Adrenal gland (tissue), 5 donors: ENCODE results near the gene PPP6R2.

Experiments
- CTCF ChIP-seq, 6 experiments: fragments of 450-650 bp in 4 of 6; fragments of 200-600 bp in 2 of 6; sonication (generic) in 1 of 6; IDR thresholded peaks; 1 replicate in 5 of 6; 2 replicates in 1 of 6; pipeline versions ENCODE4 v1.5.1 to v1.8.0; 2016 to 2021; ENCODE audit warnings: antibody characterized with exemption in 6 of 6, mild to moderate bottlenecking in 2 of 6, moderate library complexity in 1 of 6
- POLR2A ChIP-seq, 2 donors: fragments of 450-650 bp; IDR thresholded peaks; one replicate each; pipeline ENCODE4 v1.6.1; 2017; ENCODE audit warnings: antibody characterized with exemption in 2 of 2, mild to moderate bottlenecking in 2 of 2, moderate library complexity in 1 of 2
- donor health status: DM: no; HTN: no; CAD: no.

DNA sequence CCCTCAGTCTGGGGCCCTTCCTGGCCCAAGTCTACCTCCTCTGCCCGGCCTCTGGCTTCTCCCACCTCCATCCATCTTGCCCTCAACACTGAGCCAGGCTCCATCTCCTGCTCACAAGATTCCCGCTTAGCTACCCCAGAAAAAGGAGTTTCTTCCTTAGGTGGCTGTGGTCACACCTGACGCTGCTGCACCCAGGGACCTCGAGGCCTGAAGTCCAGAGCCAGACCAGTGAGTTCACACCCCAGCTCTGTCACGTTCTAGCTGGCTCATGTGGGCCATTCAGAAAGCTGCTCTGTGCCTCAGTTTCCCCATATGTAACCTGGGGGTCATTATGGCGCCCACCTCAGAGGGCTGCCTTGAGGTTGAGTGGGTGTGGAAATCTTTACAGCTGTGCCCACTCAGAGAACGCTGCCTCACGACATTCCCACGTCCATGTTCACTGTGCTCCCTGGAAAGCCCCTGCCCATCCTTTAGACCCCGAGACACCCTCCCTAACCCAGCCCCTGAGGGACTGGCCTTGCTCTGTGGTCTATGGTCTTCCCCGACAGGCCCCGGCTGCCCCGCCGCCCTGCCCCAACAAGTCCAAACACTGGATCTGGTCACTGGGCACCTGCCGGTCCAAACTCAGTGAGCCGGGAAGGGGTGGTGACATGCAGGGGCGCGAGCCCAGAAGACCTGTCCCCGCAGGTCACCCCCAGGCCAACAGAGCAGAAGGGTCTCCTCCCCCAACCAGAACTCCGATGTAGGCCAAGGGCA is 45.4 kb upstream of the PPP6R2 start:
- TF ChIP-seq CTCF (IDR thresholded peaks at IDR 0.05) = no peak
- no peak for TF ChIP-seq POLR2A (IDR thresholded peaks at IDR 0.05)
